ENCODE data around the gene PRKRIP1.
"Not testable (repeated sequence)": the region's sequence is repeated elsewhere in the genome, so short reads cannot be mapped to it uniquely, and the experiment has no call there.

DNA sequence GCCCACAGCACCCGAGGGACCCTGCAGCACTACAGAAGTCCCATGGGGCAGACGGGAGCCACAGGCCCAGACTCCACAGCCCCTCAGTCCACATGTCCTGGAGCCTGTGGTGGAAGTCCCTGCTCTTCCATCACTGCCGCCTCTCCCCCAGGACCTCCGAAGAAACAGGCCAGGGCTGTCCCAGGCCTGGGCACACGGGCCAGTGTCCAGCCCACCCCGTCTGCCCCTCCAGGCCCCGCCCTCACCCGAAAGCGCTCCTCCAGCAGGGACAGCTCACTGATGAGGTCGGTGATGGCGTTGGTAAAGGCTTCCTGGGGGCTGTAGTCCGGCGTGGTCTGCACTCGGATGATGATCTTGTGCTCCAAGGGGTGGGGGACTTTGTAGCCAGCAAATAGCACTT is 78.0 kb downstream of the PRKRIP1 start:
- TF ChIP-seq, protein P1, sequence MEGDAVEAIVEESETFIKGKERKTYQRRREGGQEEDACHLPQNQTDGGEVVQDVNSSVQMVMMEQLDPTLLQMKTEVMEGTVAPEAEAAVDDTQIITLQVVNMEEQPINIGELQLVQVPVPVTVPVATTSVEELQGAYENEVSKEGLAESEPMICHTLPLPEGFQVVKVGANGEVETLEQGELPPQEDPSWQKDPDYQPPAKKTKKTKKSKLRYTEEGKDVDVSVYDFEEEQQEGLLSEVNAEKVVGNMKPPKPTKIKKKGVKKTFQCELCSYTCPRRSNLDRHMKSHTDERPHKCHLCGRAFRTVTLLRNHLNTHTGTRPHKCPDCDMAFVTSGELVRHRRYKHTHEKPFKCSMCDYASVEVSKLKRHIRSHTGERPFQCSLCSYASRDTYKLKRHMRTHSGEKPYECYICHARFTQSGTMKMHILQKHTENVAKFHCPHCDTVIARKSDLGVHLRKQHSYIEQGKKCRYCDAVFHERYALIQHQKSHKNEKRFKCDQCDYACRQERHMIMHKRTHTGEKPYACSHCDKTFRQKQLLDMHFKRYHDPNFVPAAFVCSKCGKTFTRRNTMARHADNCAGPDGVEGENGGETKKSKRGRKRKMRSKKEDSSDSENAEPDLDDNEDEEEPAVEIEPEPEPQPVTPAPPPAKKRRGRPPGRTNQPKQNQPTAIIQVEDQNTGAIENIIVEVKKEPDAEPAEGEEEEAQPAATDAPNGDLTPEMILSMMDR (IDR thresholded peaks at IDR 0.05; ENCODE audit: insufficient read depth, low read depth, low read length): not testable (repeated sequence)
- TF ChIP-seq EZH2 (IDR thresholded peaks at IDR 0.05; ENCODE audit: insufficient read depth, low read length): not testable (repeated sequence)

Measured in astrocyte (in vitro differentiated cells and primary cell).